ENCODE results near the gene SH2D3C.

Gene SH2D3C

GRCh38 chr9:127722055-127722745, 56.3 kb downstream of the SH2D3C start:
- no peaks in the 10 kb centered on the region; the same call in 1 of the 2 replicates for H3K4me1 ChIP-seq (ENCODE audit: insufficient read depth, low read length)
- H3K9me3 ChIP-seq (ENCODE audit: control insufficient read depth, insufficient read depth, low read length), result no peaks in the 10 kb centered on the region
- H3K36me3 ChIP-seq (ENCODE audit: insufficient read depth, low read length), result no peaks in the 10 kb centered on the region
- H3K9ac ChIP-seq (ENCODE audit: low read depth, low read length), result no peak overlapping the region

DNA sequence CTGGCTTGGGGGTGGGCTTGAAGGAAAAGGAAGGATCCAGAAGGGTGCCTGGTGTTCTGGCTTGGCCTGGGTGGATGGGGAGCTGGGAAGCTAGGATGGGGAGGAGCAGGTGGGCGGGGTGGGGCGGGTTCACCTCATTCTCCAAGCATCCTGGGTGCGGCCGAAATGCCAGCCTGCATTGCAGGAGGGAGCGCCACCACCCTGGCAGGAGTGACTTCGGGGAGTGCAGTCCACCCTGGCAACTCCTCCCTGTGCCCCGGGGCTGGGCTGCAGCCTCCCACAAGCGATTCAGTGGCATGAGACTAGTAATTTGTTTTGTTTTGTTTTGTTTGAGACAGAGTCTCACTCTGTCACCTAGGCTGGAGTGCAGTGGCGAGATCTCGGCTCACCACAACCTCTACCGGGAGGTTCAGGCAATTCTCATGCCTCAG, 57.1 kb downstream of the SH2D3C start:
- no peaks in the 10 kb centered on the region for H3K9me3 ChIP-seq (ENCODE audit: control insufficient read depth, insufficient read depth, low read length)
- no peak overlapping the region for H3K9ac ChIP-seq (ENCODE audit: low read depth, low read length)
- no peaks in the 10 kb centered on the region; the same call in 1 of the 2 replicates for H3K4me1 ChIP-seq (ENCODE audit: insufficient read depth, low read length)
- no peaks in the 10 kb centered on the region for H3K36me3 ChIP-seq (ENCODE audit: insufficient read depth, low read length)

DNA sequence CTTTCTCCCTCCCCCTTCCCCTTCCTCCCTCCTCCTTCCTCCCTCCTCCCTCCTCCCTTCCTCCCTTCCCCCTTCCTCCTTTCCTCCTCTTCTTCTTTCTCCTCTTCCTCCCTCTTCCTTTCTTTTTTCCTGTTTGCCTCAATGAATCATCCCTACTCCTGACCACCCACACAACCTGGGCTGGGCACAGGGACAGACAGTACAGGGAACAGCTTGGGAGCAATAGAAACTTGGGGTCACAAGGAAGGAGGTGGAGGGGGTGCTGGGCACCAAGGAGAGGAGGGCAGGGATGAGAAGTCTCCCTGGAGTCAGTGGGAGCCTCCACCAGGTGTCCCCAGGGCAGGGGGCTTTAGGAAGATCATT, 57.6 kb downstream of the SH2D3C start:
- no peaks in the 10 kb centered on the region; the same call in 1 of the 2 replicates for H3K4me1 ChIP-seq (ENCODE audit: insufficient read depth, low read length)
- no peaks in the 10 kb centered on the region for H3K9me3 ChIP-seq (ENCODE audit: control insufficient read depth, insufficient read depth, low read length)
- H3K36me3 ChIP-seq (ENCODE audit: insufficient read depth, low read length), result no peaks in the 10 kb centered on the region
- H3K9ac ChIP-seq (ENCODE audit: low read depth, low read length), result no peak overlapping the region

DNA sequence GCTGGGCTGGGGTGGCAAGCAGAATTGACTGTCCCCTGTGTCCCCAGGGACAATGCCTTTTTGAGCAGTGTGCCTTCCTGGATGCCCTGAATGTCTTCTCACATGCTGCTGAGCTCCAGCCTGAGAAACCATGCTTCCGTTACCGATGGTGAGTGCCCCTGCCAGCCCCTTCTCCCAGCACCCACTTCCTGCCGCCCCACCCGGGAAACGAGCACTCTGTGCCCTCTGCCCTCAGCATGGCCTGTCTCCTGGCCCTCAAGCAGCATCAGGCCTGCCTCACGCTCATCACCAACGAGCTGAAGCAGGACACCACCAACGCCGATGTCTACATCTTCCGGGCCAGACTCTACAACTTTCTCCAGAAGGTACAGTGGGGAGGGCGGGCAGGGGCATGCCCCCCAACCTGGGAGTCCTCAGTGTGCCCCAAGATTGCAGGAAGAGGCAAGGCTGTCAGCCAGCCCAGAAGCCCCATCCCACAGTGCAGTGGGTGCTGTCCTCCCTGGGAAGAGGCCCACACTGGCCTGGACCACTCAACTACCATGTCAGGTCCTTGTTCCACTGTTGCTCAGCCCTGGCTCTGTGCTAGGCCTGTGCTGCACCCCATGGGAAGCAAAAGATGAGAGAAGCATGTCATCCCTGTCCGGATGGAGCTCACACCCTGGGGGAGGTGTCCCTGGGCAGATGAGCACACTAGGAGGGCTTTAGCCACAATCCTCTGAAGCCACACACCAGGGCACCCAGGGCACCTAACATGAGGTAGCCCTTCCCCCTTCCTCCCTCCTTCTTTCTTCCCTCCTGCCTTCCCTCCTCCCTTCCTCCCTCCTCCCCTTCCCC, 58.2 kb downstream of the SH2D3C start:
- no peak overlapping the region for H3K9ac ChIP-seq (ENCODE audit: low read depth, low read length)
- H3K9me3 ChIP-seq (ENCODE audit: control insufficient read depth, insufficient read depth, low read length), result no peaks in the 10 kb centered on the region
- H3K4me1 ChIP-seq (ENCODE audit: insufficient read depth, low read length), result no peaks in the 10 kb centered on the region; the same call in 1 of the 2 replicates
- H3K36me3 ChIP-seq (ENCODE audit: insufficient read depth, low read length), result no peaks in the 10 kb centered on the region

- H3K4me1 ChIP-seq (ENCODE audit: insufficient read depth, low read length), result no peaks in the 10 kb centered on the region; the same call in 1 of the 2 replicates
- H3K9ac ChIP-seq (ENCODE audit: low read depth, low read length), result no peak overlapping the region
- H3K36me3 ChIP-seq (ENCODE audit: insufficient read depth, low read length), result no peaks in the 10 kb centered on the region
- no peaks in the 10 kb centered on the region for H3K9me3 ChIP-seq (ENCODE audit: control insufficient read depth, insufficient read depth, low read length)
Observed at GRCh38 chr9:127717766-127718165, 60.7 kb downstream of the SH2D3C start.

- Histone ChIP-seq H3K4me1 (ENCODE audit: insufficient read depth, low read length) (no peaks in the 10 kb centered on the region; the same call in 1 of the 2 replicates), H3K9ac (ENCODE audit: low read depth, low read length) (0 out of 2 replicates have a peak overlapping the region, but pooled peaks have one; percentile 84), H3K36me3 (ENCODE audit: insufficient read depth, low read length) (no peaks in the 10 kb centered on the region), H3K9me3 (ENCODE audit: control insufficient read depth, insufficient read depth, low read length) (no peaks in the 10 kb centered on the region)
Observed at GRCh38 chr9:127716412-127716811, 62.1 kb downstream of the SH2D3C start.

DNA sequence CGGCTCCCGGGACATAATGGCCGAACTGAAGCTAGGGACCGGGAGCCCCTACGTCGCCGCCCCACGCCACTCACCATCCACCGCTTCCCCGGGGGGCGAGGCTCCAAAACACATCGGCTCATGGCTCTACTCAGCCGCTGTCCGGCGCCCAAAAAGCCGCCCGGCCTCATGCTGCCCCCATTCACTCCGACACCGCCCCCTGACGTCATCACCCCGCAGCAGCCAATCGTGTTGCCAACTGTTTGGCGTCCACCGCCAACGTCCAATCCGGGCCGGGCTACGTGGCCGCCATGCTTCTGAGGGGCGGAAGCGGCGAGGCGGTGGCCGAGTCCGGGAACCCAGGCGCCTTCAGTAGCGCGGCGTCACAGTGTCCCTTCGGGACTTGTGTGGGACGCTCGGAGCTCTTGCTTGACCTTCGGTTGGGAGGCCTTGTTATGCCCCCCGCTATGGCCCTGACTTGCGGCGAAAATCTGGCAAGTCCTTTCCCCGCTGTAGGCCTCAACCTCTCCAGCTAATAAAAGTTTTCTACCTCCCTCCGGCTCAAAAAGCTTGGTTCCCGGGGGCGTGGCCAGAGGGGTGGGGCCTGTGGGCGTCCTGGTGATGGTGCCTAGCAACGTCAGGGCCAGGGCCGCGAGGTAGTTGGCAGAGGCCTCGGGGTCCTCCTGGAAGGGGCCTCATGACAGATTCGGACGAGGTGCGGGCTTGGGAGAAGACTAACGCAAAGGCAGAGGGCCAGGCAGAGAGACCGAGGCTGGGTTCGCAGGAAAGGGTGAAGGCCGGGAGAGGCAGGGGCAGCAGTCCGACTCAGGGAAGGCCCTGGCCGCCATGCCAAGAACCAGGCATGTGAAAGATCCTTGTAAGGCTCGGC, 62.8 kb downstream of the SH2D3C start, which contains the start of the genes PTRH1 and TTC16:
Gene PTRH1 (minus strand): TSS at position 194 of the 868 bp plus-strand sequence. CDS start 24 bp downstream, at position 170.
Gene TTC16 (plus strand): TSS at position 610 of the 868 bp plus-strand sequence. CDS start 67 bp downstream, at position 677.
- no peaks in the 10 kb centered on the region; the same call in 1 of the 2 replicates for H3K4me1 ChIP-seq (ENCODE audit: insufficient read depth, low read length)
- no peaks in the 10 kb centered on the region for H3K36me3 ChIP-seq (ENCODE audit: insufficient read depth, low read length)
- H3K9ac ChIP-seq (ENCODE audit: low read depth, low read length), result peak within 1 kb of the TSS; percentile 84; the same call in 1 of the 2 replicates
- H3K9me3 ChIP-seq (ENCODE audit: control insufficient read depth, insufficient read depth, low read length), result no peaks in the 10 kb centered on the region

- H3K4me1 ChIP-seq (ENCODE audit: insufficient read depth, low read length), result no peaks in the 10 kb centered on the region; the same call in 1 of the 2 replicates
- peak overlapping the region; percentile 84; the same call in 1 of the 2 replicates for H3K9ac ChIP-seq (ENCODE audit: low read depth, low read length)
- no peaks in the 10 kb centered on the region for H3K9me3 ChIP-seq (ENCODE audit: control insufficient read depth, insufficient read depth, low read length)
- no peaks in the 10 kb centered on the region for H3K36me3 ChIP-seq (ENCODE audit: insufficient read depth, low read length)
Observed at GRCh38 chr9:127714951-127715469, 63.5 kb downstream of the SH2D3C start.

DNA sequence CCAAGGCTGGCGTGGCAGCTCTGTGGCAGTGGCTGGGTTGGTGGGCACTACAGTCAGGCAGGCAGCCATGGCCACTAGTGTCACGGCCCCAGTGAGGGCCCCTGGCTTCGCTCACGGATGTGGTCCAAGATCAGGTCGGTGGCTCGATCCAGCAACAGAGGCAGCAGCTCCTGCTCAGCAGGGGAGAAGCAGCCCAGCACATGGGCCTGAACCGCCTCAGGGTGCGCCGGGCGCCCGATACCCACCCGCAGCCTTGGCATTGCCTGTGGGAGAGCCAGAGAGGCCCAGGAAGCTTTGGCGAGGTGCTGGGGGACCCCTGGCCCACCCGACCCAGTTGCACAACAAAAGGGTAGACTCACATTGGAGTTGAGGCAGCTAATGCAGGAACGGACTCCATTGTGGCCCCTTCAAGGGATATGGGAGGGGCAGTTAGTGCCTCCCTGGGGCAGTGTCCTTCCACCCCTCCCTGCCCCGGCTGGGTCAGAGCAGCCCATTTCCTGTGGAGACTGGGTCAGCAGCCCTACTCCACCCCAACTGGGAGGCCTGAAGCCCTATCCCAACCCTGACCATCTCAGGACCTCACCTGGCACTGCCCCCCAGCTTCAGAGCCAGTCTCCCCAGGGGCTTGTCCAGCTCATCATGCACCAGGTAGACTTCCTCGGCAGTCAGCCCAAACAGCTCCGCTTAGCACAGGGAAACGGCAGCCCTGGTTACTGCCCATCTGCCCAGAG, 64.3 kb downstream of the SH2D3C start:
- H3K36me3 ChIP-seq (ENCODE audit: insufficient read depth, low read length), result no peaks in the 10 kb centered on the region
- H3K9me3 ChIP-seq (ENCODE audit: control insufficient read depth, insufficient read depth, low read length), result no peaks in the 10 kb centered on the region
- peak overlapping the region; percentile 19; the same call in 1 of the 2 replicates for H3K9ac ChIP-seq (ENCODE audit: low read depth, low read length)
- no peaks in the 10 kb centered on the region; the same call in 1 of the 2 replicates for H3K4me1 ChIP-seq (ENCODE audit: insufficient read depth, low read length)

DNA sequence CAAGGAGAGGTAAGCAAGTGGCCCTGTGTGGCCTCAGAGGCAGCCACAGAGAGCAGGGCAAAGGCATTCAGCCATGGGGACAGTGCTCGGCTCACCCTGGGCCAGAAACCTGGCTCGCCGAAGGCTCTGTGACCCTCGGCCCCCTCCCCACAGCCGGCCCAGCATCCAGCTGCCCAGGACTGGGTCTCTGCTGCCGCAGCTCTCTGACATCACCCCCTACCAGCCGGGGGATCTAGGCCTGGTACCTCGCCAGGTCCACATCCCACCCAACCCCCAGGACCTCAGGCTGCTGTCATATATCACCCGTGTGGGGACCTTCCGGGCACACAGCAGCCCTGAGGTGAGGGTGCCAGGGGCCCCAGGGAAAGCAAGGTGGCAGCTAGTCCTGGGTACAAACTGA, 65.6 kb downstream of the SH2D3C start:
- H3K36me3 ChIP-seq (ENCODE audit: insufficient read depth, low read length), result no peaks in the 10 kb centered on the region
- no peaks in the 10 kb centered on the region for H3K9me3 ChIP-seq (ENCODE audit: control insufficient read depth, insufficient read depth, low read length)
- H3K4me1 ChIP-seq (ENCODE audit: insufficient read depth, low read length), result no peaks in the 10 kb centered on the region; the same call in 1 of the 2 replicates
- no peak overlapping the region for H3K9ac ChIP-seq (ENCODE audit: low read depth, low read length)

DNA sequence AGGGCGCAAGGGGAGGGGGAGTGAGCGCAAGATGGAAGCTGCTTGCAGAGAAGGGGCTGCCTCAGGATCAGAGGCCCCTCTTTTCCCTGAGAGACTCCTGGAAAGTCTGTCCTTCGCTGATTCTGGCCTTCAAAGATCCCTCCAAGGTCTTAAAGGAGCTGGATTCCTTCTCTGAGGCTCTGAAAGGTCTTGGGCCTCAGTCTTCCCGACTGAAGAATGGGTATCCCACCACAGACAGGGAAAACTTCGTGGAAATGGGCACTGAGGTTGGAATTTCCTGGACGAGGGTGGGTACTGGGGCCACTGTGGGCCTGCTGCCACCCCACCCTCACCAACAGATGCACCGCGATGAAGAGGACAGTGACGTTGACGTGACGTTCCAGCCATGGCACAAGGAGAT, 66.1 kb downstream of the SH2D3C start:
- no peaks in the 10 kb centered on the region for H3K36me3 ChIP-seq (ENCODE audit: insufficient read depth, low read length)
- no peak overlapping the region for H3K9ac ChIP-seq (ENCODE audit: low read depth, low read length)
- H3K9me3 ChIP-seq (ENCODE audit: control insufficient read depth, insufficient read depth, low read length), result no peaks in the 10 kb centered on the region
- H3K4me1 ChIP-seq (ENCODE audit: insufficient read depth, low read length), result no peaks in the 10 kb centered on the region; the same call in 1 of the 2 replicates

DNA sequence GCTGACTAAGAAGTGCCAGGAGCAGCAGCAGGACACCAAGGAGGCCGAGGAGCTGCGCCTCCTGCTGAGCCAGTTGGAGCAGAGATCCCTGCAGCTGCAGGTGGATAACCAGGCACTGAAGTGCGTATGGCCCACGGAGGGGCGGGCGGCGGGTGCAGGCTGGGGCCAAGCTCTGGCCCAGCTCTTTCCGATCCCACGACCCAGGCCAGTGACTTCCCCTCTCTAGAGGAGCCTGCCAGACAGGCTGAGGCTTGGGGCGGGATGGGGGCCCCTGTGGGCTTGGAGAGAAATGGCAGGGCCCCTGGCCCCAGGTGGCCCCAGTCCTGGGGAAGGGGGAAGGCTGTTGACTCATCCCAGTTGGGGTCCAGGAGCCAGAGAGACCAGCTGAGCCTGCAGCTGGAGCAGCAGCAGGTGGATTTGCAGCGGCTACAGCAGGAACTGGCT, 66.6 kb downstream of the SH2D3C start:
- H3K36me3 ChIP-seq (ENCODE audit: insufficient read depth, low read length), result no peaks in the 10 kb centered on the region
- H3K9me3 ChIP-seq (ENCODE audit: control insufficient read depth, insufficient read depth, low read length), result no peaks in the 10 kb centered on the region
- no peak overlapping the region for H3K9ac ChIP-seq (ENCODE audit: low read depth, low read length)
- H3K4me1 ChIP-seq (ENCODE audit: insufficient read depth, low read length), result no peaks in the 10 kb centered on the region; the same call in 1 of the 2 replicates

- Histone ChIP-seq H3K9ac (ENCODE audit: low read depth, low read length) (no peak overlapping the region), H3K36me3 (ENCODE audit: insufficient read depth, low read length) (no peaks in the 10 kb centered on the region), H3K4me1 (ENCODE audit: insufficient read depth, low read length) (no peaks in the 10 kb centered on the region; the same call in 1 of the 2 replicates), H3K9me3 (ENCODE audit: control insufficient read depth, insufficient read depth, low read length) (no peaks in the 10 kb centered on the region)
Observed at GRCh38 chr9:127711226-127711701, 67.2 kb downstream of the SH2D3C start.
